Measurements from ENCODE around the gene COL4A2. TPM values are rescaled to one million over a fixed set of nuclear protein-coding genes. Genes with fewer than 3 reads are reported as not detected.

COL4A2 gene
- total RNA-seq, 1 experiment from 2014 or later = 38.4 TPM

DNA sequence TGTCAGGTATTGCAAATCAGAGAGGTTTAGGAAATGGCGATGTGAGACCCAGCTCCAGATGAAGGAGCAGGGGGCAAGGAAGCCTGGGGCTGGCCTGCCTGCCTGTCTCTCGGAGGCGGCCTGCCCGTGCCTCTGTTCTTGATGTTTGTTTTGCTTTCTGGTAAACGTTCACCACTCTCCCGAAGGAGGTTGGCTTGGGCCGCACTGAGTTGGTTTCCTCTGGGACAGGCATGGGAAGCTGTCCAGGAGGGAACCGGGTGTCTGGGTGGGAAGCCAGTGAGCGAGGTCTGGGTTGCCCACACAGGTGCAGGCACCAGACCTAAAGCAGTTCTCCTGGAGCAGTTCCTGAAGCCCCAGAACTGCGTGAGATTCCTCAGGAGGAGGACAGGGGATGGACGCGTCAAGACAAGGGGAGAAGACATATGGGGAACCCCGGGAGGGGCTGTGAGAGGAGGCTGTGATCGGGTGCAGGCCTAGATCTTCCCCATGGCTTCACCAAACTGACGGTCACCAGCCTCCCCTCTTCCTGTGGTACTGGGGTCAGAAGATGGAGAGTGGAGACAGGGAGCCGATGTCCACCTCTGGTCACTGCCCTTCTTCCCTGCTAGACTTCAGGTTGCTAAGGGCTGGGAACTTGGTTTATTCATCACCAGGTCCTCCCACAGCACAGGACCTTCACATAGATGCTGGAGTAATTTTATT is 15.2 kb downstream of the COL4A2 start:
- no peak for DNase-seq (ENCODE audit: low spot score)

DNA sequence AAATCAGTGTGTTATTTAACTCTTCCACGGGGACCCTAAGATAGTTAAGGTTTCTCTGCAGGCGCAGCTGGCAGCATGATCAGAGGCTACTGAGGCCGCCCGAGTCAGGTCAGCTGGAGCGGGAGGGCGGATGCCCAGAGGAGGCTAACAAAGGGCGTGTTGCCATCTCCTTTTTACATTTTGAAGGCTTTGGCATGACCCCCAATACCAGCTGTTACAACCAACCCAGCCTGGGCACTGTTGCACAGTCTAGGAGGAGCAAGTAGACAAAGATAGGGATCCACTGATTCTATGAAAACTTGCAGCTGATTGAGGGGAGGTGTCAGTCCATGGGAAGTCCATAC is 15.7 kb downstream of the COL4A2 start:
- no peak for DNase-seq (ENCODE audit: low spot score)

DNA sequence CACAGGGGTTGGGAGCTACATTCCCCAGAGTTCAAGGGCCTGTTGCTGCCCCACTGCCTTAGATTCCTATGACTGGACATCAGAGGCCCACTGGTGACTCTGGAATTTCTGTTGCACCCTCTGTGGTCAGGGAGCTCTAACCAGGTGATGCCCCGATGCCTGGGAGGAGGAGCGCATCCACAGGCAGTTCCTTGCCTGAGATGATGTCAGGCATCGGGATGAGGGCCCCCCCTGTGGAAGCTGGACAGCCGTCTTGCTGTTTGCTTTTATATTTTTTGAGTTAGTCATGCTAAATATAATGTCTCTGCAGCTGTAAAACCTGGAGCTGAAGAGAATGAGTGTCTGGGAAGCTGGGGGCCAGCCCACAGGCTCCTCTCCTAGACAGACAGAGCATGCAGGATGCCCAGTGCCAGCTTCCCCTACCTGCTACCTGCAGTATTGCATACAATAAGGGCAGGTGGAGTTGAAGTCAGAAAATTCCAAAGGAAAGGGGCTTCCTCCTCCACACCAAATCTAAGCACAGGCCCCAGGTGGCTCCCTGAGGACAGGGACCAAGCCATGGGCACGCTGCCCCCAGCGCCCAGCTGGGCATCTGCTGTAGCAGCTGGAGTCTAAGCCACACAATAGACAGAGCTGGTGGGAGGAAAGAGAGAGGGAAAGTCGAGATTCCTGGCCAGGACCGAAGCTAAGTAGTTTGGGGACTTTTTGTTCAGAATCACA is 16.2 kb downstream of the COL4A2 start:
- no peak for DNase-seq (ENCODE audit: low spot score)

DNA sequence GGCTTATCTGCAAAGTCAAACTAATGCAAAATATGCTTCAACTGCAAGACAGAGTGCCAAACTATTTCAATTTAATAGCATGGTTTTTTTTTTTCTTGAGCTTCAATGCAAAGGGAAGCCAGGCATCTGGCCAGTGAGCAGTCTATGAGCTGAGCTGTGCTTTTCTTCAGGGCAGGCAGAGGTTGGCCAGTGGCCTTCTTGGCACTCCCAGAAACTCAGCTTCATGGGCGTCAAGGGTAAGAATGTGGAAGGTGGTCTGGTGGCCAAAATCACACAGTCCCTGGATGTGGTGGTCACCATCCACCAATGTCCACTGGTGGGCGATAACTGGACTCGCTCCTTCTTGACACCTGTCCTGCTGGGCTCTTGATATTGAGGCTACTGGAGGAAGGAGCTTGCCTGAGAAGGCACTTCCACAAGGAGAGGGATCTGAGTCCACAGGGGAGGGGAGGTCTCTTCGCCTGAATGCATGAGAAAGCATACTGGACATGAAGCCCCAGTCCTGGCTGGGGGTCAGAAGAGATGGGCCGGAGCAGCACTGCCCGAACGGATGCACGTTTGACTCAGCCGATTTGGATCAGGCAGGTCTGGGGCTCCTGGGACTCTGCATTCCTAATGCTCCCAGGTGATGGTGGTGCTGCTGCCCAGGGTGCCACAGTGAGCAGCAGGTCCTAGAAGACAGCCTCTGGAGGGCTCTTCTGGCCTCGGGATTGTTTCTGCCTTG is 17.1 kb downstream of the COL4A2 start:
- no peak for DNase-seq (ENCODE audit: low spot score)

GRCh38 chr13:110326263-110326904 is 19.3 kb downstream of the COL4A2 start:
- no peak for DNase-seq (ENCODE audit: low spot score)

DNA sequence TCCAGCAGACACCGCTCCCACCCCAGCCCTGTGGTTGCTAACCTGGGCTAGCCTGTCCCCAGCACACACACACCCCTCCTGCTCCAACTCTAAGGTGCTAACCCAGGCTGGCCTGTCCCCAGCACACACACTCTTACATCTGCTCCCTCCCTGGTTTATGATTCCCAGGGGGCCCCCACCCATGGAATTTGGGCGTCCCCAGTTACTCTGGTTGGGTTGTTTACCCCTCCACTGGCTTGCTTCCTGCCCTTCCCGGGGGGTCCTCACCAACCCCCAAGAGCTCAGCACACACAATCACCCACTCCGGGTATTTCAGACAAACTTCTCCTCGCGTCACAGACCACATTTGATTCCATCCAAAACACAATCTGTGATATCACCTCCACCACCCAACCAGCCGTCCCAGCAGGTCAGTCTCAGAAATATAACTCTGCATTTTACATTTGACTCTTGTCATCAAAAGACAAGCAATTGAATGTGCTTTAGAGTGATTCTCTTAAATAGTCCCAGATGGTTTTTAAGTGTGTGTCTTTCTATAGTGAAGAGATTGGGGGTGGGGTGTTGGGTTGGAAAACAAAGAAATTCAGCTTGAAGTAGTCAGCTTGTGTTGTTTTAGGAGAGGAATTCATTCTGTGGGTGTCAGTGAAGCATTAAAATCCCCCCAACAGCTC is 20.1 kb downstream of the COL4A2 start:
- no peak for DNase-seq (ENCODE audit: low spot score)

DNA sequence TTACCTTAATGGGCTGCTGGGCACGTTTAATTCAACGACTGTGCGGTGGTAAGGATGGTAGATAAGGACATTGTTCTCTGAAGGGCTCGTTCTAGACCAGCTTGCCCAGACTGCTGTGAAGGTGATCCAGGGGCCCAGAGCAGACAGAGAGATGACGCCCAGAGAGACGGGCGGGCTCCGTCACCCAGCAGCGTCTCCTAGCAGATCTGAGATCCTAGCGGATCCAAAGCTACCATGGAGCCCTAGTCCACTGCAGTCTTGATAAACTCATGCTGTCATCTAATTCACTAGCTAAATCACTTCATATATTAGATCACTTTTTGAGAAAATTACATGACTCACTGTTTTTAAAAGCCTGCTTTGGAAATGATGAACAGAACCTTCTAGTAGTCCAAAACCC is 21.5 kb downstream of the COL4A2 start:
- DNase-seq (ENCODE audit: low spot score) = no peak

DNA sequence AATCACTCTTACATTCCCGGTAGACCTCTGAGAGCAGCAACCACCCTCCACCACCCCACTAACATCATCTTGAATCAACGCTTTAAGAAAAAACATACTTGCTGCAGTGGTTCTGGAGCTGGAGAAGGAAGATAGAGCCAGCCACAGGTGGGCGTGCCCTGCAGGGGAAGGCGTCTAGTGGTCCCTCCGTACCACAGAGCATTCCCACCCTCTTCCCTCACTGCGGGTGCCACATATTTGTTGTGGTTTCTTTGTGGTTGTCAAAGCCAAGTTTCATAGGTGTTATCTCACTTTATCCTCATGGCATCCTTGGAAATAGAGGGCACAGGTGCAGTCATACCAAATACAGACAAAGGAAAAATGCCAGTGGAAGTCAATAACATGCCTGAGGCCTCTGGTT is 22.2 kb downstream of the COL4A2 start:
- no peak for DNase-seq (ENCODE audit: low spot score)

GRCh38 chr13:110329798-110330461 is 22.8 kb downstream of the COL4A2 start:
- DNase-seq (ENCODE audit: low spot score) = no peak

- no peak for DNase-seq (ENCODE audit: low spot score)
Measured at GRCh38 chr13:110330491-110331011, 23.5 kb downstream of the COL4A2 start.

DNA sequence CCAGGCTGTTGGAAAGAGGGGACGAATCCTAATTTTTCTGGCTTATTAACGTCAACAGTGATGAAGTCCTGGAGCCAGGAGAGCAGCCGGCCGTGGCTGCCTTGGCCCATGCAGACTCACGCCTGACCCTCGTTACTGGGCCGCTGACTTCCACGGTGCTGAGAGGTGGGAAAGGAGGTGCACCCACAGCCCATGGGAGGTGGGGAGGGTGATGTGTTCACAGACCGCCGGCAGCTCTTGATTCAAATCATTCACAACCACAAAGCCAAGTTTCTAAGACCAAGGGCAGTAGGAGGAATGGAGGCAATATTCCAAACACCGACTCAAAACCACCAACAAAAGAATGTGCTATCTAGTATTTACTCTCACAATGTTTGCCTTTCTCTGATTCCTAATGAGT is 24.3 kb downstream of the COL4A2 start:
- DNase-seq (ENCODE audit: low spot score) = no peak

GRCh38 chr13:110332750-110333149 is 25.7 kb downstream of the COL4A2 start:
- DNase-seq (ENCODE audit: low spot score) = no peak

DNA sequence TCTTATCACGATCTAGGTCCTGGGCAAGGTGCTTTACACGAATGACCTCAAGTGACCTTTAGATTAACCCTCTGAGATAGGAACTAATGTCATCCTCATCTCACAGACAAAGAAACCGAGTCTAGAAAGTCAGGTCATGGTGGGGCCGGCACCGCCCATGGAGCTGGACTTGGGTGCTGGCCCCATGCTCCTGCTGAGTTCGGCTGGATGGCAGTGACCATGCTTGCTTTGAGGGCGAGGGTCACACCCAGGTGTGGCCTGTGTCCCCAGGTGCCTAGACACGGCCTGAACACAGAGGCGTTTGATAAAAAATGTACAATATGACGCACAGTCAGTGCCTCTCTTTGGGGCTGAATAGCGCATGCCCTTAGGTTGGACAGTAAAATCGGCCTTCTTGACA is 26.8 kb downstream of the COL4A2 start:
- DNase-seq (ENCODE audit: low spot score) = no peak

DNA sequence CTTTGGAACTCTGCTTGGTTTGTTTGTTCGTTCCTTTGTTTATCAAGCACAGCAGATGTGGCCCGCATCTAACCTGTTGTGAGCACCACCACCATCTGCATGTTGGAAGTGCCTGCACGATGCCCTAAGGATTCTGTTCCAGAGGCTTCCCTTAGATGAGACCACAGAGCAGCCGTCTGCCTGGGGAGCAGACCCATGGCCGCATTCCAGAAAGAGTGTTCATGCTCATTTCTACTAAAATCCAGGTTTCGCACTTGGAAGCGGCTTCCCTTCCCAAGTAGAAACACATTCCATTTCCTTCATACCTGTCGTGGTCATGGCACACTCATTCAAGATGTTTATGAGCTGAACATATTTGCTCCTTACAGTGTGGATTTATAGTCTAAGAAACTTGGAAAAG is 27.2 kb downstream of the COL4A2 start:
- no peak for DNase-seq (ENCODE audit: low spot score)

GRCh38 chr13:110334841-110335490 is 27.9 kb downstream of the COL4A2 start:
- DNase-seq (ENCODE audit: low spot score) = no peak

DNA sequence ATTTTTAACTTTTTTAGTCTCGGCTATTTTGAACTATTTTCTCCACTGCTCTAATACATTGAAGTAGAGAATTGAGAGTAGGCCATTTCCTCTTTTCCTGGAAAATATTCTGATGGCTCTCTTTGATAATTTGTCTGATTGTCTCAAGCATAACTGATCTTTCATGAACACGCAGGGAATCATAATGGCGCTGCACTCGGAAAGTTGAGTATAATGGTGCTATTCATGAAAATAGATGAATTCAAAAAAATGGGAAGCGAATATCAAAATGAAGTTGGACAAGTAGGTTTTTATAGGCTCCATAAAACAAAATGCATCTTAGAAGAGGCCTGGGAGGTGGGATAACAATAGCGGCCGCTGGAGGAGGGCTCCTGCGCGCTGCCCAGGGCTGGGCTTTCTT is 29.0 kb downstream of the COL4A2 start:
- DNase-seq (ENCODE audit: low spot score) = no peak

DNA sequence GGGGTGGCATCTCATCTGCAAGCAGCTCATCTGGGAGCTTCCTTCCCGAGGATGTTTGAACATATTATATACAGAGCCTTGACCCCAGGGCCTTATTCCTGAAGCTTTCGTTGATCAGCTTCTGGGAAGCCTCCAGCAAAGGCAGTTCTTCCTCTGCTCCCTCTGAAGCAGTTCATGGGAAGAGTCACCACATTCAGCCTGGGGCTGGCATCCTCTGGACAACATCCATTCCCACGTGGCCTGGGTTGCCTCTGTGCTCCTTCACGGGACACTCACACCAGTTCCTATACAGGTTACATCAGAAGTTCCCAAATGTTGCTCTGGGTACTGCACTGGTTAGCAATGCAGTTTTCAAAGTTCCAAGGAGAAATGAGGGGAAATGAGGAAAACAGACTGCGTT is 29.6 kb downstream of the COL4A2 start:
- DNase-seq (ENCODE audit: low spot score) = no peak

GRCh38 chr13:110337247-110337646 is 30.2 kb downstream of the COL4A2 start:
- DNase-seq (ENCODE audit: low spot score) = no peak

DNA sequence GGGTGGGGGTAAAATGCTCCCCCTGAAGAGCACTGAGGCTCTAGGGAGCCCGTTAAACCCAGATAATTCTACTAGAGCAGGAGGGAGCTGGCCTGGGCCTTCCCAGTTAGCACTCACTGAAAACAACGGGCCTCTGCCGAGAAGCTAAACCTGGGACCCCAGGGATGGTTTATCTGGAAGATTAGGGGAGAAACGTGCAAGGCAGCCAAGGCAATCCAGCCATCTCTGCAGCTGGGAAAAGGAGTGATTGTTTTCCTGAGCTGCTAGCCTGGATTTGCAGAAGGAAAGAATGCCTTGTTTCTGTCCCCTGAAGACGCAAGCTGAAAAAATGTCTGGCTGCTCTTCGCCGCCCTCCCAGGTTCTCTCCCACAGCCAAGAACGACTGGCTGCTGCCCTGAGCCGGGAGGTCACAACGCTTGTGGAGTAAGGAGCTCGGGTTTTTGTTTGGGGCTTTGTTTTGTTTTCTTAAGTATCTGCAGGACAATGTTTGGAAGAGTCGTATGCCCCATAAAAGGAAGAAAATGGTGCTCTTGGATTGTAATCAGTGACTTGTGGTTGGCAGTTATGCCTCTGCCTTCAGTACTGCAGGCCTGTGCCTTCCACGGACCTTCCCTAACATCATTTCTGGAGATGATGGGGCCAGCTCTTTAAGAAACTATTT is 31.5 kb downstream of the COL4A2 start:
- no peak for DNase-seq (ENCODE audit: low spot score)

DNA sequence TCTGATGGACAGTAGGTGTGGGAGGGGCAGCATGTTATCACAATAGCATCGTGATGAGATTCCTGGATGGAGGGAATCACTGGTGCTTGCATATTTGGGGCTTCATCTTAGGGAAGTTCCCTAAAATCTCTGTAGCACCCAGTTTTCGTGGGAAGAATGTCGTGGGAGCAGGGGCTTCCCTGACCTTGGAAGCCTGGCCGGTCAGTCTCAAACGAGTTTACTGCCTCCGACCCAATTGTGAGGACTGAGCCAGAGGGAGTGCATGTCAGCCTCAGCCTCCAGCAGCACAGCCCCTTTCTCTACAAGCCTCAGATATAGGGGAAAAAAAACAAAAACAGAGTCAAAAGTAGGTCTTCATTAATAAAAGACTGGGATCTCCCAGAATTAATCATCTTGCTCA is 32.2 kb downstream of the COL4A2 start:
- no peak for DNase-seq (ENCODE audit: low spot score)
